HG03520 (cell line): Measurements from ENCODE around the gene MAGEA11.
"Not testable (repeated sequence)": the region's sequence is repeated elsewhere in the genome, so short reads cannot be mapped to it uniquely, and the experiment has no call there.

Experiments
- ATAC-seq: cut with Tn5 transposase; IDR thresholded peaks from one replicate; pipeline ENCODE4 v1.9.1; 2021; ENCODE audit warnings: mild to moderate bottlenecking, moderate library complexity; ENCODE audit not compliant: unreplicated experiment

The MAGEA11 gene, protein sequence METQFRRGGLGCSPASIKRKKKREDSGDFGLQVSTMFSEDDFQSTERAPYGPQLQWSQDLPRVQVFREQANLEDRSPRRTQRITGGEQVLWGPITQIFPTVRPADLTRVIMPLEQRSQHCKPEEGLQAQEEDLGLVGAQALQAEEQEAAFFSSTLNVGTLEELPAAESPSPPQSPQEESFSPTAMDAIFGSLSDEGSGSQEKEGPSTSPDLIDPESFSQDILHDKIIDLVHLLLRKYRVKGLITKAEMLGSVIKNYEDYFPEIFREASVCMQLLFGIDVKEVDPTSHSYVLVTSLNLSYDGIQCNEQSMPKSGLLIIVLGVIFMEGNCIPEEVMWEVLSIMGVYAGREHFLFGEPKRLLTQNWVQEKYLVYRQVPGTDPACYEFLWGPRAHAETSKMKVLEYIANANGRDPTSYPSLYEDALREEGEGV

DNA sequence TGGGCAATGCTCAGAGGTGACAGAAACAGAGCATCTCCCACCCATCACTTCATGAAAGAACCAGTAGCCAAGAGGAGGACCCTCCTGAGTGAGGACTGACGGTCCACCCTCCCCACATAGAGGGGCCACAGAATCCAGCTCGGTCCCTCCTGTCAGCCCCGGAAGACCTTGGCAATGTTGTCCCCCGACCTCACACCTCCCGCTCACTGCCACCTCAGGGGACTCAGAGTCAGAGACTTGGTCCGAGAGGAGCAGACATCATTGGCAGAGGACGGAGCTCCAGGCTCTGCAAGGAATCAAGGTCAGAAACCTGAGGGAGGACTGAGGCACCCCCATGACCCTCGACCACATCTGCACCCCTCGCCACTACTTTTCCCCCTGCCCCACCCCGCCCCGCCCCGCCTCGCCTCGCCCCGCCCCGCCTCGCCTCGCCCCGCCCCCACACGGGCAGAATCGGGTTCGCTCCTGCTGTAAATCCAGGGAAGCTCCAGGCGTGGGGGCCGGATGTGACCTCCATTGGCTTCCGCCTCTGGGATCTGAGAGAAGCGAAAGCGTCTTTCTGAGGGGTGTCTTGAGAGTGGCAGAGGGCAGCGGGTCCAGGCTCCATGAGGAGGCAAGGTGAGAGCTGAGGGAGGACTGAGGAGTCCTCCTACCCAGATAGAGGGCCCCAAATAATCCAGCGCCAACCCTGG lies at the start of gene MAGEA11:
TSS of gene MAGEA11 (plus strand) at position 516 of the 692 bp plus-strand sequence. CDS start 1,100 bp downstream, outside the sequence.
- ATAC-seq = no peak

GRCh38 chrX:149675088-149675487 lies 36.8 kb upstream of the MAGEA11 start:
- ATAC-seq = not testable (repeated sequence)

DNA sequence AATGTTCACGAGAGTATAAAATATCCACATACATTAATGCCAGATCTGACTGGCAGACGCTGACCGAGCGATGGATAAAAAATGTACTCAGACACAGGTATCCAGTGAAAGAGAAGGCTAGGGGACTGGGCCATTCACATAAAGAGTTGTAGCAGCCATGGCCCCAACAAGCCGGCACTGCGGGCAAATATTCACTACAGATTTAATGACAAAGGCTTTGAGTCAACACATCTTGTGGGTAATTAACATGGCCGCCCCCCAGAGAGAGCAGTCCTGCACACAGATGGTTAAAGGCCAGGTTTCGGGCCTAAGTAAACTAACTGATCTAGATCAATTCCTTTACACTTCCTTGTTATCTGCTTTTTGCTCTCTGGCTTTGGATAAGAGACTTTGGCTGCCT lies 36.3 kb upstream of the MAGEA11 start:
- not testable (repeated sequence) for ATAC-seq

DNA sequence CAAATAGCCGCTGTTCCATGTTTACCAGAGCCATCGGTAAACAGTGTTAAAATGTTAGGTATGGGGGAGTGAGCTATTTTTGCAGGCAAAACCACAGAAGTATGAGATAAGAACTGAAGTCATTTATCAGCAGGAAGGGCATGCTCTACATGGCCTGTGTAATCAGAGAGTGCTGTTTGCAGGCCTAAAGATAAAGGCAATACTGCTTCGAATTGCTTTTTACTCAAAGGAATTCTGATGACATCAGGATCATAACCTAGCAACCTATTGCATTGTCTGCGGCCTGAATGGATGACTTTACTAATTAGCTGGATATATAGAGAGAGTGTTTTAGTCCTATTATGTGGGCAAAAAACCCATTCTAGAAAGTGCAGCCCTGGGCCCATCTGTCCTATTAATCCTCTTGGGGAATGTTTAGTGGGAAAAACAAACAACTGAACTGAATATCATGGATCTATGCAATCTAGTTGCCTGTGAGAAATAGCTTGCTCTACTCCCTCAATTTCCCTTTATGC lies 32.6 kb upstream of the MAGEA11 start:
- ATAC-seq = not testable (repeated sequence)

DNA sequence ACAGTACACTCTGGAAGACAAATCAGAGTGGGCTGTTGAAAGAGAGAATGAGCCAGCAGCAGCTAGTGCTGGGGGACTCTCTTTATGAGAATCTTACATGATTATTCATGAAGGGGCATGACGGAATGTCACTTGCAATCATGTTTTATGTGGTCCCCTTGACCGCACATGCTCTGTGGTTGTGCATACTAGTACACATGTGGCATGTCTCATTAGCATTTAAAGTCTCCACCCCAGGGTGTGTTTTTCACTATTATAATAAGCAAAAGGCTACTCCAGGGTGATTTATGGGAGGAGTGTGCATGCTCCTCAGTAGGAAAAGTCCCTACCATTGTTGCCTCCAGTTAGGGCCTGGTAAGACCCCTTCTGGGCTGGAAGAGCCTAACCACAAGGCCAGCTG lies 30.7 kb upstream of the MAGEA11 start:
- ATAC-seq = no peak

DNA sequence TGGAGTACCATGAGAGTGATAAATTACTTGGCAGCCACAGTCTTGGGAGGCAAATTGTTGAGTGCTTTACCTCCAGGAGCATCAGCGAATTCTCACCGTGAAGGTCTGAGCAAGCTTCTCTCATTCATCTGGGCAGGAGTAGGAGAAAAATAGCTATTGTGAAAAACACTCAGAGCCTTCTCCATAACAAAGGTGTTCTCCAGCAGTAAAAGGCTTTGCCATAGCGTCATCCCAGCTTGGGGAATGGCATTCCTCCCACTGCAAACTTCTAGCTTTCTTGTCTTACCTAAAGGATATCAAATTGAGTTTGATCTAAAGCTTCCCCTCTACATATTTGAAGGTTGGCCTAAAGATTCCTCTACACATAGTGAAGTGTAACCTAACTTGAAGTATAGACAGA lies 29.8 kb upstream of the MAGEA11 start:
- no peak for ATAC-seq

GRCh38 chrX:149682956-149683947 lies 28.6 kb upstream of the MAGEA11 start:
- ATAC-seq = no peak

- ATAC-seq = no peak
Observed at GRCh38 chrX:149683966-149684730, 27.7 kb upstream of the MAGEA11 start.

GRCh38 chrX:149687991-149688390 lies 23.9 kb upstream of the MAGEA11 start:
- no peak for ATAC-seq

- ATAC-seq = no peak
Observed at GRCh38 chrX:149688552-149688951, 23.3 kb upstream of the MAGEA11 start.

GRCh38 chrX:149691794-149692193 lies 20.1 kb upstream of the MAGEA11 start:
- no peak for ATAC-seq

- ATAC-seq = not testable (repeated sequence)
Observed at GRCh38 chrX:149692686-149693272, 19.1 kb upstream of the MAGEA11 start.

DNA sequence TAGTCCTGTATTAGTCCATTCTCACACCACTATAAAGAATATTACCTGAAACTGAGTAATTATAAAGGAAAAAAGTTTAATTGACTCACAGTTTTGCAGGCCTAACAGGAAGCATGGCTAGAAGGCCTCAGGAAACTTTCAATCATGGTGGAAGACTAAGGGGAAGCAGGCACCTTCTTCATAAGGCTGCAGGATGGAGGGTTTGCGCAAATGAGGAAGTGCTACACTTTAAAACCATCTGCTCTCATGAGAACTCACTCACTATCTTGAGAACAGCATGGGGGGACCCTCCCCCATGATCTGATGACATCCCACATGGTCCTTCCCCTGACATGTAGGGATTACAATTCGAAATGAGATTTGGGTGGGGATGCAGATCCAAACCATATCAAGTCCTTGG lies 12.1 kb upstream of the MAGEA11 start:
- ATAC-seq = no peak

GRCh38 chrX:149704664-149705063 lies 7.2 kb upstream of the MAGEA11 start:
- no peak for ATAC-seq

DNA sequence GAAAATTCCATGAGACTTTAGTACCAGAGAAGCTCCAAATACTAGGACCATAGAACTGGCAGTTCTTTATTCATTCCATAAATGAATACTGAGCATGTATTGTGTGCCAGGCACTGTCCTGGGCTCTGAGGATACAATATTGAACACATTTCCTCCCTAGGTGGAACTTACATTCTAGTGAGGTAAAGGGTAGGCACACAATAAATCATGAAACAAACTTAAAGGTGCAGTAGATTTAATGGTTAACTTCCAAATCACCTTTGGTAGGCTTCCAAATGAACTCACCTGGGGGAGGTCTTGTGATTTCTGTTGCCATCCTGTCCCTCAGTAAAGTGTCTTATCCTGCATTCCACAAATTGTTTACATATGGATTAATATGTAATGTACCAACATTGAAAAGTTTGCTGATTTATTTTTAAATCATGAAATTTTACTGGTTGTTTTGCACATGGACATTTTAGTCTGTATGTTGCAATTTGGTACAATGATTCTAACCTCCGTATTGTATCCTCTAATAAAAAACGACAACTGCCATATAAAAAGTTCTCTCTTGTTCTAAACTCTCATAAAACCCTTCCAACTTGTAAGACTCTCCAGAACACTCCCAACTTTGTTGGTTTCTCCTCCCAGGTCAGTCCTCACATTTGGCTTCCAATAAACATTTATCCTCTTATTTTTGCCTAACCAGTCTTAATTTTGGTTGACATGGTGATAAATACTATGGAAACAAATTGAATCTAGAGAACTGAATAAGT lies 4.5 kb upstream of the MAGEA11 start:
- no peak for ATAC-seq

DNA sequence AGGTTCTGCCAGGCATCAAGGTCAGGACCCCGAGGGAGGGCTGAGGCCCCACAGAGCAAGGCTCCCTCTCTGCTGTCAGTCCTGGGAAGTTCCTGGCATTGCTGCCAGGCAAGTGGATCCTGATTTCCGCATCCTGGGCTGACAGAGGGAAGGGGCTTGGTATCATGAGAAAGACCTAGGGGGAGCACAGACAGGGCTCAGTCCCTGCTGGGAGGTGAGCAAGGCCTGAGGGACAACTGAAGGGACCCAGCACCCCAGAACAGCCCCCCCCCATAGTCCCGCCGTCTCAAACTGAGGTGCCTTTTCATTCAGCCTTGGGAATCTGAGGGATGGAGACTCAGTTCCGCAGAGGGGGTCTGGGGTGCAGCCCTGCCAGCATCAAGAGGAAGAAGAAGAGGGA lies 971 bp downstream of the MAGEA11 start:
- ATAC-seq = no peak

DNA sequence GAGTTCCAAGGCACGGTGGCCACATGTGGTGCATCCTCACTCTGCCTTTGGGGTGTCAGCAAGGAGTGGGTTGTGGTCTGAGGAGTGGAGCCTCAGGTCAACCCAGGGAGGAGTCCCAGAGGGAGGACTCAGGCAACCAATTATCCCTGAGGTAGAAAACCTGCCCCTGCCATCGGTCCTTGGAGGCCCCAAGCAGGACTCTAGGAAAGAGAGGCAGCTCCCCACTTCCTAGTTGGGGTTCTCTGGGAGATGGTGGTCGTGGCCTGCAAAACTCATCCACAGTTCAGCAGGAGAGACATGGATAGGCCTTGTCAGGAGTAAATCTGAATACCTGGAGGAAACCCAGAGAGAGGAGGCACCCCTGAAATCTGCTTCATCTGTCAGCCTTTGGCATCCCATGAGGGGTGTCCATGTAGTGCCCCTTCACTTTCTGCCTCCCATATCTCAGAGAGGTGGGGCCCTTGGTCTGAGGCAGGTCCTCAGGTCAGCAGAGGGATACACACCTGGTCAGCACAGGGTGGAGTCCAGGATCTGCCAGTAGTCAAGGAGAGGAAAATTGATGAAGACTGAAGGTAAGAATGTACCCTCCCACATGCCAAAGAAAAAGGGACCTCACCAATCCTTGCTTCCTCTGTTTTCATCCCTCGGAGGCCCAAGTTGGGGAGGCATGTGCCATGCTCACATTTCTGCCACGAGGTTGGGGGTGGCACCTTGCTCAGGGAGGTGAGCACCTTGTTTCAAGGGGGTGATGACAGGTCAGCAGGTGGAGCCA lies 1.6 kb downstream of the MAGEA11 start:
- ATAC-seq = no peak

GRCh38 chrX:149715468-149715867 lies 3.6 kb downstream of the MAGEA11 start:
- no peak for ATAC-seq
